RWPE2 (cell line): Measurements from ENCODE around the gene FOXD4L3.
"Not testable (repeated sequence)": the region's sequence is repeated elsewhere in the genome, so short reads cannot be mapped to it uniquely, and the experiment has no call there.

Source experiments
- ATAC-seq: fragments of 200-7000 bp; cut with Tn5 transposase; 3 replicates; pipeline ENCODE4 v1.9.1; 2021; ENCODE audit warnings: low read depth
- DNase-seq: peaks from one replicate; pipeline ENCODE4 v3.0.0-alpha.2; 2020; ENCODE audit warnings: low spot score
- H3K27ac ChIP-seq: fragments of 450-650 bp; 2 replicates; pipeline ENCODE4 v1.5.1; 2017; ENCODE audit warnings: mild to moderate bottlenecking; ENCODE audit not compliant: poor library complexity, severe bottlenecking
- H3K27me3 ChIP-seq: fragments of 250-450 bp; sonication (Bioruptor Pico); 2 replicates; pipeline ENCODE4 v1.5.1; 2021; ENCODE audit warnings: mild to moderate bottlenecking, moderate library complexity; ENCODE audit not compliant: insufficient read depth, poor library complexity, severe bottlenecking
- H3K36me3 ChIP-seq: fragments of 250-450 bp; sonication (Bioruptor Pico); 2 replicates; pipeline ENCODE4 v1.5.1; 2020; ENCODE audit warnings: low read depth, mild to moderate bottlenecking, moderate library complexity
- H3K4me1 ChIP-seq: fragments of 250-450 bp; sonication (Bioruptor Pico); 2 replicates; pipeline ENCODE4 v1.5.1; 2021; ENCODE audit warnings: mild to moderate bottlenecking, moderate library complexity; ENCODE audit not compliant: insufficient read depth, poor library complexity, severe bottlenecking
- H3K4me3 ChIP-seq: fragments of 250-450 bp; sonication (Bioruptor Pico); 2 replicates; pipeline ENCODE4 v1.5.1; 2021; ENCODE audit warnings: mild to moderate bottlenecking, moderate library complexity; ENCODE audit not compliant: severe bottlenecking
- H3K9me3 ChIP-seq: fragments of 250-450 bp; sonication (Bioruptor Pico); 2 replicates; pipeline ENCODE4 v1.5.1; 2021; ENCODE audit warnings: mild to moderate bottlenecking, moderate library complexity; ENCODE audit not compliant: severe bottlenecking

FOXD4L3 gene

DNA sequence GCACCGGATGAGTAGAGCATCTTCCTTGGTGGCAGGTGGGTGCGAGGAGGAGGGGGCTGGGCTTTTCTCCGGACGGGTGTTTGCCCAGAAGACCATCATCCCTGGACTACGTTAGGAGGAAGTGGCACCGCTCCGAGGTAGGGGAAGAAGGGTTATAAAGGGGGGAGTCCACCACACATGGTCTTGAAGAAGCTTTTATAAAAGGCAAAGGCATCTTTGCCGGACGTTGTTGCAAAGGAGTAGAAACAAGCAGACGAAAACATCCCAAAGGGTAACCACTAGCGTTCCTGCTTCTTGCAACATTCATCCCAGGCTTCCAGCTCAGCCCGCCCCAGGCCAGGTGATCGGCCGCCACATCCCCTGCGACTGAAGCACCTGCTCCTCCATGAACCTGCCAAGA is at the start of gene FOXD4L3:
TSS of gene FOXD4L3 (plus strand) at position 301 of the 400 bp plus-strand sequence. CDS start at position 386, 85 bp downstream.
- not testable (repeated sequence) for H3K4me1 ChIP-seq, H3K36me3 ChIP-seq, H3K9me3 ChIP-seq, H3K27me3 ChIP-seq, H3K4me3 ChIP-seq, ATAC-seq, DNase-seq, H3K27ac ChIP-seq

DNA sequence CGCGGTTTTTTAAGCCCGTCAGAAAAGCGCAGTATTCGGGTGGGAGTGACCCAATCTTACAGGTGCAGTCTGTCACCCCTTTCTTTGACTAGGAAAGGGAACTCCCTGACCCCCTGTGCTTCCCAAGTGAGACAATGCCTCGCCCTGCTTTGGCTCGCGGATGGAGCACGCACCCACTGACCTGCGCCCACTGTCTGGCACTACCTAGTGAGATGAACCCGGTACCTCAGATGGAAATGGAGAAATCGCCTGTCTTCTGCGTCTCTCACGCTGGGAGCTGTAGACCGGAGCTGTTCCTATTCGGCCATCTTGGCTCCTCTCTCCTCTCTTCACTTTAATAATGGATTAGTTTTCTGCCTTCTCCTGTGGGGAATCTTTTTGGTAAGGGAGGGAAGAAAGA is 21.6 kb upstream of the FOXD4L3 start:
- H3K27ac ChIP-seq, H3K4me3 ChIP-seq, DNase-seq, H3K27me3 ChIP-seq, H3K4me1 ChIP-seq, H3K36me3 ChIP-seq, H3K9me3 ChIP-seq, ATAC-seq: not testable (repeated sequence)

DNA sequence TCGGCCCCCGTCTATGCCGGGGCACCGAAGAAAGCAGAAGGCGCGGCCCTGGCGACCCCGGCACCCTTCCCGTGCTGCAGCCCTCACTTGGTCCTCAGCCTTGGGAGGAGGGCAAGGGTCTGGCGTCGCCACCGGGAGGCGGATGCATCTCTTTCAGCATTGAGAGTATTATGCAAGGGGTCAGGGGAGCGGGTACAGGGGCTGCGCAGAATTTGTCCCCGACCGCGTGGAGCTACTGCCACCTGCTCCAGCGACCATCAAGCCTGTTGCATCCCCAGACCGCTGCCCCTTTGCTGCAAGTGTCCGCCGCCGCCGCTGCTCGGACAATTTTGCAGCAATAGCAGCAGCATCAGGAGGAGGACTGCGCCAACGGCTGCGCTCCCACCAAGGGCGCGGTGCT is 1.1 kb downstream of the FOXD4L3 start:
- H3K4me3 ChIP-seq, H3K27ac ChIP-seq, H3K4me1 ChIP-seq, DNase-seq, H3K36me3 ChIP-seq, ATAC-seq, H3K27me3 ChIP-seq, H3K9me3 ChIP-seq: not testable (repeated sequence)

DNA sequence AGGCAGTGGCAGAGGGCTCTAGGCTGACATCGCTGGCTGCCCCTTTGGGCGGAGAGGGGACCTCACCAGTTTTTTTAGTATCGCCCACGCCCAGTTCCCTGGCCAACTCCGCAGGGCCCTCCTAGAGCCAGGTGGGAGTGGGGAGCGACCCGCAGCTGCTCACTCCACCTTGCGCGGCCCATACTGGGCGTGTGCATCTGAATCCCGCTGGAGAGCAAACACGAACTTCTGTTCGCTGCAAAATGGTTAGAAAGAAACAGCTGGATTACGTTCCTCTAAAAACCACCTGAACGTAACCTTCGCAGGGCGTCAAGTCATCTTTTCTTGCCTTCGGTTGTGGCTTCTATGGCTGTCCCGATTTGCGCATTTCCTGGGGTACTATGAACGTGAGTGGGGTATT is 1.5 kb downstream of the FOXD4L3 start:
- H3K4me1 ChIP-seq, ATAC-seq, H3K4me3 ChIP-seq, H3K9me3 ChIP-seq, H3K36me3 ChIP-seq, H3K27ac ChIP-seq, H3K27me3 ChIP-seq, DNase-seq: not testable (repeated sequence)

DNA sequence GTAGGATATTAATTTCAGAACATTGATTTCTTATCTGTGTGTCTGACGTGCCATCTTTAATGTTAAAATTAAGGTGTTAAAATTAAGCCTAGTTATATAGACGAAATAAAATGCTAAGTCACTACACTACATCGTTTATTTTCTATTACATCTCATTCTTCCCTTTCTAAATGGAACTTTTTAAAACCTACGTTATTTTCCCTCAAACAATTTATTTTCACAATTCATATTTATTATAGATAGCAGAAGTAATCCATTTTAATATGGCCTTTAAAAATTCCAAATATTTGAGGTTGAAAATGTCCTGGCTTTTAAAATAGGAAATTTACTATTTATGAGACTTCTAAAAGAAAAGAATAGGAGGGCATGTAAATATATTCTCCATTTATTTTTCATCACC is 2.1 kb downstream of the FOXD4L3 start:
- not testable (repeated sequence) for H3K9me3 ChIP-seq, H3K36me3 ChIP-seq, H3K4me1 ChIP-seq, H3K27ac ChIP-seq, H3K27me3 ChIP-seq, H3K4me3 ChIP-seq, ATAC-seq, DNase-seq

DNA sequence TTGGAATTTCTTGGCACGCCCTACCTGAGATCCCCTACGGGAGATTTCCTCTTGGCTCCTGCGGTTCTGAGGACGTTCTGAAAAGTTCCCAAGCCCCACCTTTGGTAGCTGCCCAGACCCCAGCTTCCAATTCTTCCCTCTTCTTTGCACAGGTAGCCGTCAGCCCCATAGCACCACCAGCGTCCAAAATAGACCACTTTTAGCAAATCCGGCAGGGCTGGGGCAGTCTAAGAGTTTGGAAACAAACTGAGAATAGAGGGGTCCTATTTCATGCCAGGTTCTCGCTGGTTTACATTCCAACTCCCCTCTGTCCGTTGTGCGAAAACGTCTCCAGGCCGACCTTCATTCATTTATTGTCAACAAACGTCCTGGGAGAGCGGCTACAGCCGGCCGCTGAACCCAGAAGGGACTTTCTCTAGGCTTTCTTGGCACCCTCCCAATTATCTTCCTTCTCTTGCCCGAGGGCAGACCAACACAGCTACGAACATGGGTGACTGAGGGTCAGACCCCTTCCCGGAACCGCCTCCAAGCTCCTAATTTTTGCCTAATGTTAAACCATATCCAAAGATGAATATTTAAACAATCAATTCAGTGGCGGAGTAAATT is 3.1 kb downstream of the FOXD4L3 start:
- H3K27ac ChIP-seq, H3K4me1 ChIP-seq, H3K9me3 ChIP-seq, ATAC-seq, H3K27me3 ChIP-seq, DNase-seq, H3K4me3 ChIP-seq, H3K36me3 ChIP-seq: not testable (repeated sequence)

DNA sequence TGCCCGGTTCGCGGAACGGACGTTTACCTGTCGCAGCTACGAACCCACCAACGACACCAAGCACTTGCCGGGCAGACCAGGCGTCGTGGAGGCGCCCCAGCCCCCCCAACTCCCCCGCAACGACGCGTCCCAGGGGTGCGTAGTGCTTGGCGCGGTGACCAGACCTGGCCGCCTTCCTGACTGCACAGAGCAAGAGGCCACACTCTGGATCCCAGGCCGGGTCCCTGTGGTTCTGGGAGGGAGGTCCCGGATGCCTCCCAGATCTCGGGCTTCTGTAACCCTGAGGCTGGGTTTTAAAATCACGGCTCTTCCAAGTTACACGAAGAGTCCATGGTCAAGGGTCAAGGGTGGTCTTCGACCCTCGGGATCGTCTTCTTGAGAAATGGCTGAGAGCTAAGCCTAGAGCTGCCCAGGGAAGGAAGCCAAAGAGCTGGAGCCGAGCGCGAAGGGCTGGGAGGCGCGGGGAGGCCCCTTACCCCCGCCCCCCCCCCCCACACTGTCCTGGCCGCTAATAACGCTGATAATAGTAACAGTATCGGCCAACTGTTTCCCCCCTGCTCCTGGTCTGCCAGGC is 3.8 kb downstream of the FOXD4L3 start:
- not testable (repeated sequence) for H3K4me1 ChIP-seq, H3K27me3 ChIP-seq, H3K36me3 ChIP-seq, ATAC-seq, DNase-seq, H3K4me3 ChIP-seq, H3K9me3 ChIP-seq, H3K27ac ChIP-seq

DNA sequence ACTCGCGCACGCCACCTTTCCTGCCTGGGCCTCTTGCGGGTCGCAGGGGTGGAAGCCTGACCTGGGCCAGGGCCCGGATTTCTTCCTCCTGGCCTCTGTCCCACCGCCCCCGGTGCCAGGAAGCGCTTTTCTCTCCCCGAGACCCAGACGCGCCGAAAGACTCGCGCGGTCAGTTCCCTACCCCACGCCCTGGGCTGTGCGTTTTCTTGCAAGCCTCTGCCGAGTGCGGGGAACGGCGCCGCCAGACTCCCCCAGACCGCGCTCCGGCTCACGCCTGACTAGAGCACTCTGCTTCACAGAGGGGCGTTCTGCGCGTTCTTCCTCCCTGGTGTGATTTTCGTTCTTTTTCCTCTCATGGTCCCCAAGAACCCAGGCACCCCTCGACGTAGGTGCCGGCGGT is 4.5 kb downstream of the FOXD4L3 start:
- peak; percentile 39; the same call in 1 of the 3 replicates for ATAC-seq
- H3K36me3 ChIP-seq, H3K27ac ChIP-seq, DNase-seq, H3K9me3 ChIP-seq, H3K4me3 ChIP-seq, H3K4me1 ChIP-seq, H3K27me3 ChIP-seq: not testable (repeated sequence)

DNA sequence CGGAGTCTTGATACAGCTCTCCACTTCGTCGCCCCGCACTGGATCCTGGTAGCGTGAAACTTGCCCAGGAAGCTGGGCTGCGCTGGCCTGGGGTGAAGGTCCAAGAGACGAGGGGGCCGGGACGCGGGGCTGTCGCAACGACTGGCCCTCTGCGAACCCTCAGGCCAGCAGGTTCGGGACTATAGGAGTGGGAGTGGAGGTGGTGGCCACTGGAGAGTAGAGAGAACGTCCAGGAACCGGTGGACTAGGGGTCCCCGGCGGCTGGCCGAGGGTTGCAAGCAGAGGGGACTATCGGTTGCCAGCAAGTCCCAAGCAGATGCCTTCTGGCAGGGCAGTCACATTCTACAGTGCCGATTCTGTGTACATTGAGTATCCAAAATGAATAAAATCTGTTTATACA is 5.0 kb downstream of the FOXD4L3 start:
- not testable (repeated sequence) for H3K4me1 ChIP-seq, ATAC-seq, H3K9me3 ChIP-seq, H3K27ac ChIP-seq, DNase-seq, H3K4me3 ChIP-seq, H3K27me3 ChIP-seq, H3K36me3 ChIP-seq

DNA sequence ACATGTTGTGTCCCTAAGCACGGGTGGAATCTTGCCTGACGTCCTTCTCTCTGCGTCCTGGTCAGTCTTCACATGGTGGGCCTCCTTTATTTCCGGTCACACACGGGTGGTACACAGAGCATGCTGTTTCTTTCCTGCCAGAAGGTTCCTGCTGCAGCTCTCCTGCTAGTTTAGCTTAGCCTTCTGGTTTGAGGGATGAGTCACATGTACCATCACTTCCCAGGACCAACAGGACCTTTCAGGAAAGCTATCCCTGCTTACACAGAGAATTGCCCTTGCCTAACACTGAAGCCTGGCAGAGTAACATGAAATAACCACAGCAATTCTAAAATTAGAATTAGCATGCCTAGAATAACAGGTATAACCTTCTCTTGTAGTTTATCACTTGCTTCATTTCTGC is 8.5 kb downstream of the FOXD4L3 start:
- DNase-seq, H3K36me3 ChIP-seq, H3K9me3 ChIP-seq, H3K4me3 ChIP-seq, H3K4me1 ChIP-seq, H3K27me3 ChIP-seq, H3K27ac ChIP-seq: not testable (repeated sequence)
- peak; percentile 68 for ATAC-seq

DNA sequence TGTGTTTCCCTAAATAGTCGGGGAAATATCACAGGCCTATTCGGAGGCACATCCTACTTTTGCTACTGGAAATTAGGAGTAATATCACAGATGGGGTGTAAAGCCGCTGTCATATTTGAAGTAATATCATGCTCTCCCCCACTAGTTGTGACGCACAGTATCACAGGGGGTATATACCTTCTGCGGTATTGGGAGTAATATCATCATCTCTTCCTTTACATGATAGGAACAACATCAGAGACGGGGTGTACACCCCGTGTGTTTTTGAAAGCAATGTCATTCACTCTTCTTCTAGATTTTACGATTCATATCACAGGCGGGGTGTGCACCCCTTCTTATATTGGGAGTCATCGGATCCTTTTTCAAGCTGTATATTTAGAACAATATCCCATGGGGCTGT is 15.5 kb downstream of the FOXD4L3 start:
- ATAC-seq, H3K27me3 ChIP-seq, H3K27ac ChIP-seq, H3K36me3 ChIP-seq, H3K4me1 ChIP-seq, DNase-seq, H3K4me3 ChIP-seq, H3K9me3 ChIP-seq: not testable (repeated sequence)

DNA sequence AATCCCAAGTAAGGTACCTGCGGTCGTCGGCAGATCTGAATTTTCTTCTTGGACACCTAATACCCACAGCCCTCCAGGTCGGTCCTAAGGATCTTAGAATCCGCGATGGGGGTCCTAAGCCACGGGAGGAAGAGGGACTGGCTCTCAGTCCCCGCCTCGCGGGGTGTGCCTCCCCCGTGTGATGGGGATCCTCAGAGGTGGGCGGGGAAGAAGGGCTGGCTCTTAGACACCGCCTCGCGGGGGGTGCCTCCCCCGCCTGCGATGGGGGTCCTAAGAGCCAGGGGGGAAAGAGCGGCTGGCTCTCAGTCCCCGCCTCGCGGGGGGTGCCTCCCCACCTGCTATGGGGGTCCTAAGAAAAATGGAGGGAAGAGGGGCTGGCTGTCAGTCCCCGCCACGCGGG is 21.1 kb downstream of the FOXD4L3 start:
- H3K27ac ChIP-seq, H3K36me3 ChIP-seq, H3K4me3 ChIP-seq, ATAC-seq, H3K9me3 ChIP-seq, H3K4me1 ChIP-seq, H3K27me3 ChIP-seq, DNase-seq: not testable (repeated sequence)
